Cerebellar nuclear complex (tissue), 1 donor: ENCODE results near the gene GRK5.

Experiments used
- DNase-seq, 2 experiments: peaks; one replicate each; lab custom pipeline; 2025; lab: John Stamatoyannopoulos, UW

The GRK5 gene

DNA sequence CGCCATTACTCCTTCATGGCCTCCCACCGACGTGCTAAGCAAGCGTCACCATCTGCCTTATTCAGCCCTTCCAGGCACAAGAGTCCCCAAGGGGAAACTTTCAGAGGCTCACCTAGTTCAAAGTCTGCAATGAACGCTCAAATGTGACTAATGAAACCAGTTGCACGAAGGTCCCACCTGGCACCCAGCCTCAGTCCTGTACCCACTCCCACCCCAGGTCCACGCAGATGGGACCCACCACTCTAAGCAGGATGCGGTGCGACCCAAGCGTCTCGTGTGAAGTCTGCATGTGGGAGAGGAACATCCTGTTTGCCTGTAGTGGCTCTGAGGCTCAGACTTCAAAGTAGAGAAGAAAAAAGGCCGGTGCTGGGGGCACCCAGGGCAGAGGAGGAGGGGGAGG is 294.8 kb downstream of the GRK5 start:
- no peak for DNase-seq

DNA sequence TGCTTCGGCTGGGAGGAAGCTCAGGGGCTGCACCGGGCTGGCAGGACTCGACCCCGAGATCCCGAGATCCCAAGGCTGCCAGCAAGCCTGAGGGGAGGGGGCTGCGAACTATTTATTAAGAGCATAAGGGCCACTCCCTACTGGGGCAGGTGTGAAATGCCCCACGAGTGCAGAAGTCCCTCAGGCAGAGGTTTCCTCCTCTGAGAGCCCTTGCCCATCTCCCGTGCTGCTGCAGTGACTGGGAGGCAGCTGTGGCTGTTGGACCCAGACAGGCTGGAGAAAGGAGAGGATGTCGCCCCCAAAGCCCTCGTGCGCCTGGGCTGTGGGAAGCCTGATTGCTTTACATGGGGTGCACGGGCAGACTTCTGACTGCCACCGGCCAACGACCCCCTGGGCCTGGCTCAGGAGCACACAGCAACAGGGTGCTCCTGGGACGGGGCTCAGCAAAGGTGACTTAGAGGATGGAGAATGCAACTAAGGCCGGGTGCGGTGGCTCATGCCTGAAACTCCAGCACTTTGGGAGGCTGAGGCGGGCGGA is 295.3 kb downstream of the GRK5 start:
- DNase-seq: no peak

DNA sequence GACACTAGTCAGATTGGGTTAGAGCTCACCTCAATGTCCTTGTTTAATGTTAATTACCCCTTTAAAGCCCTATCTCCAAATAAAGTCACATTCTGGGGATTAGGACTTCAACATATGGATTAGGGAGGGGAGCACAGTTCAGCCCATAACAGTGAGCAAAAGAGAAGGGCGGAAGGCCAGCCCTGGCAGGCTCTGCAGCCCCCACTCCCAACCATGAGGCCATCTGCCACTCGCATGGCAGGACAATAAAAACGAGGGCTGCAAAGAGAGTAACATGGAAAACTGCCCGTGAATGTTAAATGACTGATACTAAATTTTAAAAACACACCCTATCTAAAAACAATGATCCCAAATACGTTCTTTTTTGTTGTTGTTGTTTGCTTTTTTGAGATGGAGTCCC is 296.4 kb downstream of the GRK5 start:
- DNase-seq: no peak

DNA sequence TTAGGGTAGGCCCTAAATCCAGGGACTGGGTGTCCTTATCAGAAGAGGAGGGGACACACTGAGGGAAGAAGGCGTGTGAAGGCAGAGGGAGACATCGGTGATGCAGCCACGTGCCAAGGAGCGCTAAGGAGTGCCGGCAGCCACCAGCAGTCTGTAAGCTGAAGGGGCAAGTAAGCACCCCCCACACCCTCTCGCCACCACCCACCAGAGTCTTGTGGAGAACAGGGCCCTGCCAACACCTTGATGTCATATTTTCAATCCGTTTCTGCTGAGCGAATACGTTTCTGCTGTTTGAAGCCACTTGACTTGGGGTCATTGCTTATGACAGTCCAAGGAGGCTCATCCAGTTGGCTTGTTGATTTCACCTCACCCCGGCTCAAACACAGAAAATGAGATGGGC is 297.3 kb downstream of the GRK5 start:
- no peak for DNase-seq

DNA sequence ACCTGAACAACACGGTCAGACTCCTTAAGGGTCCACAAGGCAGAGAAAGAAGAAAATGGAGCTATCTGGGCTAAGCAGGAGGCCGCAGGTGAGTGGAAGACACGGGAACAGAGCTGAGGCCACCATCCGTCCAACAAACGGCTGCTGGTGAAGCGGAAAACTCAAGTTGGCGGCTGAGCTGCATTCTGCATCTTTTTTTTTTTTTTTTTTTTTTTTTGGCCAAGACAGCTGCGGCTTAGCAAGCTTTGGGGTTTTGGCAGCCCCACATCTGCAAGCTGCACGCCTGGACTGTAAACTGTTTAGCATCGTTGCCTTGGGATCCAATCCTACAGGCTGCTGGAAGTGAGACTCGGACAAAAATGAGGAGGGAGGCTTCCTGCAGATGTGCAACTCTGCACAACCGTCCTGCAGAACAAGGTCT is 297.8 kb downstream of the GRK5 start:
- DNase-seq: no peak
